GM12872 (cell line): ENCODE data around the gene KDM5A.

ENCODE experiments used
- CTCF ChIP-seq: IDR thresholded peaks from 3 replicates; pipeline ENCODE4 v1.5.1; 2011; ENCODE audit warnings: low read depth, mild to moderate bottlenecking, low read length, moderate library complexity; ENCODE audit not compliant: insufficient read depth

KDM5A gene

GRCh38 chr12:337039-337438 is 52.1 kb downstream of the KDM5A start:
- no peak for TF ChIP-seq CTCF

GRCh38 chr12:334125-334524 is 55.0 kb downstream of the KDM5A start:
- no peak for TF ChIP-seq CTCF

- TF ChIP-seq CTCF: no peak
Observed at GRCh38 chr12:332581-333205, 56.4 kb downstream of the KDM5A start.

GRCh38 chr12:331287-331686 is 57.8 kb downstream of the KDM5A start:
- TF ChIP-seq CTCF: no peak

- TF ChIP-seq CTCF: no peak
Observed at GRCh38 chr12:325906-326305, 63.2 kb downstream of the KDM5A start.

- no peak for TF ChIP-seq CTCF
Observed at GRCh38 chr12:323507-323906, 65.6 kb downstream of the KDM5A start.

GRCh38 chr12:321606-322326 is 67.4 kb downstream of the KDM5A start:
- no peak for TF ChIP-seq CTCF
